Measurements from ENCODE around the gene PARD3B.

DNA sequence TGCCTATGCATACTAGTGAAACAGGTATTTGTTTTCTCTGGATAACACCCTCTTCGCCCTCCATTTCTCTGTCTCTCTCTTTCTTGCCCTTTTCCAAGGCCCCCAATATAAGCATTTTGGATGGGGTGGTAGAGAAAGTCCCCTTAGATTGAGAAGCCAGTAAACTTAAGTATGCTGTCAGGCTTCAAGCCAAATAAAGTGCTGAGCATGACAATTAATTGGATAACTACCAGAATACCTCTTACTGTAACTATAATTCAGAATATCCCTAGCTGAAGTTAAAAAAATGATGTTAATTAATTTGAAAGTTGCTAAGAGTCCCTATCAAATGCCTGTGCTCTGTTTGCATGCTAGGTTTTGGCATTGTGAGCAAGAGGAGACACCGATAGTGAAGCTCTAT is 324.8 kb downstream of the PARD3B start:
- TF ChIP-seq TAF1 (IDR thresholded peaks at IDR 0.05; ENCODE audit: low read depth, low read length), result no peak
- TF ChIP-seq POLR2AphosphoS5 (IDR thresholded peaks at IDR 0.05; ENCODE audit: low read depth, low read length), result no peak
- TF ChIP-seq POU2F2 (IDR thresholded peaks at IDR 0.05; ENCODE audit: low read depth, low read length), result no peak
- TF ChIP-seq POLR2A (IDR thresholded peaks at IDR 0.05; ENCODE audit: low read depth, low read length), result no peak
- TF ChIP-seq SPI1 (IDR thresholded peaks at IDR 0.05; ENCODE audit: low read depth, low read length), result no peak
- TF ChIP-seq PAX5 (IDR thresholded peaks at IDR 0.05; ENCODE audit: insufficient read depth, low read length, severe bottlenecking), result no peak

All from GM12891 (cell line).